GM13976 (cell line): Measurements from ENCODE around the gene LRP1B.
"Not testable (repeated sequence)": the region's sequence is repeated elsewhere in the genome, so short reads cannot be mapped to it uniquely, and the experiment has no call there.

Experiments used
- DNase-seq: peaks from one replicate; pipeline ENCODE4 v3.0.0; 2012; ENCODE audit warnings: low spot score
- in situ Hi-C: fragments of 300-500 bp; cut with MboI; formaldehyde crosslinking; loops from one replicate; pipeline ENCODE4 v1.12.0; 2022; ENCODE audit warnings: low sequenced_read_pairs, mixed read lengths, inconsistent platforms; ENCODE audit not compliant: unreplicated experiment
- TF ChIP-seq, protein P1 (sequence below): IDR thresholded peaks from 2 replicates; pipeline ENCODE4 v1.5.1; 2012; ENCODE audit warnings: borderline replicate concordance, mild to moderate bottlenecking; ENCODE audit not compliant: insufficient read depth; ENCODE audit errors: extremely low read depth, missing control alignments, control extremely low read depth

The LRP1B gene

GRCh38 chr2:140455315-140455714, 1675.5 kb downstream of the LRP1B start:
- in situ Hi-C loops = no loop called here
- TF ChIP-seq, protein P1, sequence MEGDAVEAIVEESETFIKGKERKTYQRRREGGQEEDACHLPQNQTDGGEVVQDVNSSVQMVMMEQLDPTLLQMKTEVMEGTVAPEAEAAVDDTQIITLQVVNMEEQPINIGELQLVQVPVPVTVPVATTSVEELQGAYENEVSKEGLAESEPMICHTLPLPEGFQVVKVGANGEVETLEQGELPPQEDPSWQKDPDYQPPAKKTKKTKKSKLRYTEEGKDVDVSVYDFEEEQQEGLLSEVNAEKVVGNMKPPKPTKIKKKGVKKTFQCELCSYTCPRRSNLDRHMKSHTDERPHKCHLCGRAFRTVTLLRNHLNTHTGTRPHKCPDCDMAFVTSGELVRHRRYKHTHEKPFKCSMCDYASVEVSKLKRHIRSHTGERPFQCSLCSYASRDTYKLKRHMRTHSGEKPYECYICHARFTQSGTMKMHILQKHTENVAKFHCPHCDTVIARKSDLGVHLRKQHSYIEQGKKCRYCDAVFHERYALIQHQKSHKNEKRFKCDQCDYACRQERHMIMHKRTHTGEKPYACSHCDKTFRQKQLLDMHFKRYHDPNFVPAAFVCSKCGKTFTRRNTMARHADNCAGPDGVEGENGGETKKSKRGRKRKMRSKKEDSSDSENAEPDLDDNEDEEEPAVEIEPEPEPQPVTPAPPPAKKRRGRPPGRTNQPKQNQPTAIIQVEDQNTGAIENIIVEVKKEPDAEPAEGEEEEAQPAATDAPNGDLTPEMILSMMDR = no peak
- no peak for DNase-seq

DNA sequence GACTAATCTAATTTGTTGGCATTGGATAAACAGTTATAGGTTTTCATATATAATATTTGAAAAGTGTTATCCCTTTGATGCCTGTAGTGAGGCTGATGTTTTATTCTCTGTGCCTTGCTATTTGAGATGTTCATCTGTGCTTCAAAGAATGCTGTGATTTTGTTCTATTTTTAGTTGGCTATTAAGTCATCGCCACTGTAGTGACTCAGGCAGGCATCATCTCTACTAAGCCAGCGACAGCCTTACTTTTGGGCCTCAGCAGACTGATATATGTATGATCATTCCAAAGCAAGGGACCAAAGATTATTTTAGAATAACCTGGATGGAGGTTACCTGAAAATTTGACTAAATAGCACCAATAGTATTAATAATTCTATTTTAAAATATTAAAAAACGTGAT, 1676.1 kb downstream of the LRP1B start:
- in situ Hi-C loops = no loop called here
- TF ChIP-seq, protein P1 = no peak
- DNase-seq = no peak

GRCh38 chr2:140451324-140451723, 1679.5 kb downstream of the LRP1B start:
- TF ChIP-seq, protein P1 = no peak
- no peak for DNase-seq
- in situ Hi-C loops = no loop called here

DNA sequence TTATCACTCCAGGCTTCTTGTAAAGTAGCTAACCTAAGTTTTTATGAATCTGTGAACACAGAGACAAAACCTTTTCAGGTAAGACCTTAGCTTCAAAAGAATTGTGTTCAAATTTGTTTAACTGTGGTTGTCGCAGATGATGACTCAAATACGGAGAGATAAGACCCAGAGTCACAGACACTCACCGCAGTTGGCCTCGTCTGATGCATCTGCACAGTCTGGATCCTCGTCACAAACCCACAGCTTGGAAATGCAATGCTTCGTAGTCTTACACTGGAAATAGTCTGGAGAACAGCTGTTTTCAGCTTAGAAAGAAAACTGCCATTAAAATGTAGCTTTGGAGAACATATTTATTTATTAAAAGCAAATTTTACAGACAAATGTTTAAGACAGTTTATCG, 1688.5 kb downstream of the LRP1B start:
- in situ Hi-C loops = no loop called here
- TF ChIP-seq, protein P1 = no peak
- DNase-seq = no peak

- no peak for DNase-seq
- in situ Hi-C loops = no loop called here
- TF ChIP-seq, protein P1 = no peak
Measured at GRCh38 chr2:140440815-140441214, 1690.0 kb downstream of the LRP1B start.

DNA sequence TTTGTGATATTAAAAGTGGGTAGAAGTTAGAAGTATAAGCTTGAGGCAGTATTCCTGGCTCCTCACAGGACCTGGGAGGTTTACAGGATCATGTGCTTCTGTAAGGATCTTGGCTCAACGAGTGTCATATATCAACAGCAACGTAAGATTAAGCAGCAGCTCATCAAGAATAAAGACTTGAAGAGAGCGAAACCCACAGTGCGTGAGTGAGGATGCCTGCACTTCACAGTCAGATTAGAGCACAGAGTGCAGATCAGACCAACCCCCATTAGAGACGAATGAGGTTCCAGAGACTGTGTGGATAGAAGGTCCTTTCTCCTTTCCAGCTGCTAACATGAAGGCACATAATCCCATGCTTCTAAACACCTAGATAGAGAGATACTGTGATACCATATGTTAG, 1693.9 kb downstream of the LRP1B start:
- TF ChIP-seq, protein P1 = no peak
- no peak for DNase-seq
- in situ Hi-C loops = no loop called here

DNA sequence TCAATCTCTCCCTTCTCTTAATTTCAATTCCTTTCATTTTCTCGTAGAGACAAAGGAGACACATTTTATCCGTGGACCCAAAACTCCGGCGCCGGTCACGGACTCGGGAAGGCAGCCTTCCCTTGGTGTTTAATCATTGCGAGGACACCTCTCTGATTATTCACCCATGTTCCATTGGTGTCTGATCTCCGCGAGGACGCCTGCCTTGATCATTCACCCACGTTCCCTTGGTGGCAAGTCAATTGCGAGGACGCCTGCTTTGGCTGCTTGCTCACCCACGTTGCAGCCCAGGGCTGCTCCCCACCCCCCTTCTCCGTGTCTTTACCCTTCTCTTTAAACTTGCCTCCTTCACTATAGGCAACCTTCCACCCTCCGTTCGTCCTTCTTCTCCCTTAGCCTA, 1703.8 kb downstream of the LRP1B start:
- DNase-seq = not testable (repeated sequence)

More for the DNA sequence above, 1703.8 kb downstream of the LRP1B start:
- in situ Hi-C loops = not testable (repeated sequence)
